ENCODE measurements around the gene INPP5A.
A peak's percentile ranks its signal among the peaks of the same experiment; 100 is the strongest.

Gene INPP5A

DNA sequence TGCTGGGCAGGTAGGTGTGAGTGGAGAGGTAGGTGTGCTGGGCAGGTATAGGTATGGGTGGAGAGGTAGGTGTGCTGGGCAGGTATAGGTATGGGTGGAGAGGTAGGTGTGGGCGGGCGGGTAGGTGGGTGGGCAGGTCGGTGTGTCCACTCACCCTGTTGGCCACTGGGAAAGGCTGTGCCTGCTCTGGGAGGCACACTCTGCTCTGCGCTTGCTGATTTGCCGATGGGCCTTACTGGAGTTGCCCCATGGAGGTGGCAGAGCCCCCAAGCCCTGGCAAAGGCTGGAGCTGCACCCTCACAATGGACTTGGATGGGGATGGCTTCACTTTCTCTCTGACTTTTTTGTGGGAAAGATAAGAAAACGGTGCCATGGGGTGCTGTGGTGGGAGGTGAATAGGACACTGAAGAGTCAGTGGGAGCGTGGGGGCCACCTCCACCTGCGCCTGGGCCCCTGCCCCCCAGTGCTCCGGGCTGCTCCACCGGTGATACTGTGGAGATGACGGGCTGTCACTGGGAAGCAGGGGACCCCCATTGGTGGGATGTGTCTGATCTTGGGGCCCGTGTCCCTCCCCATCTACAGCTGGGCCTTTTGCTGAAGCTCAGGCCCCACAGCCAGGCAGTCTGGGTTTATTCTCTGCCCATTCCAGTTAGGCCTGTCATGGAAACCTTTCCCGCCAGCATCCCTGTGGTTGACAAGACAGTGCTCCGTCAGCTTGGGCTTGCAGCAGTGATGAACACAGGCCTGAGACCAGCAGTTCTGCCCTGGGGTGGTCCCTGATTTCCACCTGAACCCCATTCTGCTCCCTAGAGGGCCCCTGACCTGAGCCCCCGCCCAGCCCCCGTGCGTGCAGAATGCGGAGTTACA lies 173.4 kb downstream of the INPP5A start:
- DNase-seq, result no peak

DNA sequence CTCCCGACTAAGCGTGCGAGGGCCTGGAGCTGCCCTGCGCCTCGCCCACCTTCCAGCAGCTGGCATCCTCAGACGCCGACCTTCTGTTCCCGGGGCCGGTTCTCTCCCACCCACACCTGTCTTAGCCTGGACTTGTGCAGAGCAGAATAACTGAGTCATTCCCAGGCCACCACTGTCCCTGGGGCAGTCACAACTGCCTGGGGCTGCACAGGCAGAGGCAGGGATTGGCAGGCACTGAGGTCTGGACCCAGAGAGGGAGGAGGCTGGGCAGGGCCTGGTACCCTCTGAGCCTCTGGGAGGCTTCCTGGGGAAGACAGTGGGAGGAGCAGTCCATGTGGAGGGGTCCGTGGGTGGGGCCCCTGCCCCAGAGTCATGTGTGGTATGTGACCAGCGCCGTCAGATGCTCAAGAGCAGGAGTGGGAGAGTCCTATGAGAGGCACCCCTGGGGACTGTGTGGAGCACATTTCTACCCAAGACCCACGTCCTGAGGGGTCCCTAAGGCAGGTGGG lies 174.1 kb downstream of the INPP5A start:
- DNase-seq, result peak; percentile 5

DNA sequence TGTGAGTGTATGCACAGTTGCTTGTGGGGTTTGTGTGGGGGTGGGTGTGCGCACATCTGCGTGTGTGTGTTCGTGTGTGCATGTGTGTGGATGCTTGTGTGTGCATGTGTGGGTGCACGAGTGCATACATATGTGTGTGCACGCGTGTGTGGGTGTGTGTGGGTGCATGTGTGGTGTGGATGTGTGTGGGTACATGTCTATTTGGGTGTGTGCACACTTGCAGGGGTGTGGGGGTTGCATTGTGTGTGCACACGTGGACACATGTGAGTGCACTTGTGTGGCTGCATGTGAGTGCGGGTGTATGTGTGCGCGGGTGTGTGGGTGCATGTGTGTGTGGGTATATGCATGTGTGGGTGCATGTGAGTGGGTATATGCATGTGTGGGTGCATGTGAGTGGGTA lies 174.7 kb downstream of the INPP5A start:
- DNase-seq, result no peak

DNA sequence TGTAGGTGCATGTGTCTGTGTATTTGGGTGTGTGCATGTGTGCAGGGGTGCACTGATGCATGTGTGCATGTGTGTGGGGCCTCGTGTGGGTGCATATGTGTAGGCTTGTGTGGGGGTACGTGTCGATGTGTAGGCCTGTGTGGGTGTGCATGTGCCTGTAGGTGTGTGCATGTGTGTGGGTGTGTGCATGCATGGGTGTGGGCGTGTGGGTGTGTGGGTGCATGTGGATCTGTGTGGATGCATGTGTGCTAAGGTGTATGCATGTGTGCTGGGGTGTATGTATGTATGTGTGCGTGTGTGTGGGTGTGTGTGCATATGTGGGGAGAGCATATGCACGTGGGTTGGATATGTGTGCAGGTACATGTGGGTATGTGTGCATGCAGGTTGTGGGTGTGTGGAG lies 175.2 kb downstream of the INPP5A start:
- no peak for DNase-seq

DNA sequence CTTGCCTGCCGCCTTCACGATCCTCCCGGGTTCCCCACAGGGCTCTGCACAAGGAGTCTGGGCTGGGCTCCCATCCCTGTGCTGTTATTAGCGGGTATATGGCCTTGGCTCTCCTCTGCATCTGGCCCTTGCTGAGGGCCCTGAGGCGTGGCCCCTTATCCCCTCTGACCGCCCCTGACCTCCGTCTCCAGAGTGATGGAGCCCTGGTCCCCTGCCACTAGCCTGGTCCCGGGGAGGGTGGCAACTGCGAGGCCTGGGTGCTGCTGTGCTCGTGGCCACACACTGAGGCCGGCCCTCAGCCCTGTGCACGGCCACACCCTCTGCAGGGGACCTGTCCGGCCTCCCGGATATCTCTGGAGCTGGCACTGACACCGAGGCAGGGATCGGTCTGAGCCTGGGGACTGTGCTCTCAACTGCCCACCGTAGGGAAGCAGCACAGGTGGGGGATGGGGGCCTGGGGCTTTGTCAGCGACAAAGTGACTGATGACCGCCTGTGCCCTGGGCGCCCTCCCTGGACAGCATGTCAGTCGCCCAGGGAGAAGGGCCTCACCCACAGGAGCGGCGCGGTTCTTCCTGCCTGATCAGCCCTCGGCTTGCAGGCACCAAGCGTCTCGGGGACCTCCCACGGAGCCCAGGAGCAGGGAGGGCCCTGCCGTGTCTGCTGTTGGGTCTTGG lies 176.0 kb downstream of the INPP5A start:
- DNase-seq, result peak; percentile 31

DNA sequence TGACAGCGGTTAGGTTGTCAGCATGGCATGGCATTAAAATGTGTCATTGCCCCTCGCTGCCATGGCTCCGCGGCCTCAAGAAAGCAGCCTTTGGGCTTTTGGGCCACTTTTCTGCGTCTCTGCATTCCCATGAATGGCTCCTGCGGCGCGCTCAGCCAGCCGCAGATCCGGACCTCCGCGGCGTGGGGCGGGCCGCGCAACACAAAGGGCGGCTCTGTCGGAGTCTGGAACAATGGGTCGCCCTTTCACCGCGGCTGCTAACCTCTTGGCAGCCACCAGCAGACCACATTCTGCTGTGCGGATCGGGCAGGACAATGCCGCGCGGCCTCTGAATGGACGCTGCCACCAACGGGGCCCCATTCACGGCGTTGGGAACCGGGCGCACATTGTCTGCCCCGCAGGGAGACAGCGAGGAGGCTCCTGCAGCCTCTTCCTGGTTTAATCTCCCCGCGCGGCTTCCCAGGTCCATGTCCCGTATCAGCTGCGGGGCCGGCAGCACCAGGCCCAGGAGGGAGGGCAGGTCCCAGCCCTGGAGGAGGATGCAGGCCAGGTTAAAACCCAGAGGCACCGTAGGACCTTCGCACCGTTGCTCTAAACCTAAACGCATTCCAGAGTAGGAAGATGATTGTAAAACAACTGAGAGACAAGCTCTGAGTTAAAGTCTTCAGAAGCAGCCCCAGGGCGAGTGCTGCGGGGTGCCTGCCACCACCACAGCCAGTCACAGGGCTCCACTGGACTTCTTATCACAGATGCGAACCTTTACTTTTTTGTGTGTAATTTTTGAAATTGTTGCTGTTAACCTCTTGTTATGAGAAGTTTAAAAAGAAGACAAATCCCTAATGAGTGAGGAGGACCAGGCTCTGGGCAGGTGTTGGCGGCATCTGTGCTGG lies 176.8 kb downstream of the INPP5A start:
- peak; percentile 30 for DNase-seq

DNA sequence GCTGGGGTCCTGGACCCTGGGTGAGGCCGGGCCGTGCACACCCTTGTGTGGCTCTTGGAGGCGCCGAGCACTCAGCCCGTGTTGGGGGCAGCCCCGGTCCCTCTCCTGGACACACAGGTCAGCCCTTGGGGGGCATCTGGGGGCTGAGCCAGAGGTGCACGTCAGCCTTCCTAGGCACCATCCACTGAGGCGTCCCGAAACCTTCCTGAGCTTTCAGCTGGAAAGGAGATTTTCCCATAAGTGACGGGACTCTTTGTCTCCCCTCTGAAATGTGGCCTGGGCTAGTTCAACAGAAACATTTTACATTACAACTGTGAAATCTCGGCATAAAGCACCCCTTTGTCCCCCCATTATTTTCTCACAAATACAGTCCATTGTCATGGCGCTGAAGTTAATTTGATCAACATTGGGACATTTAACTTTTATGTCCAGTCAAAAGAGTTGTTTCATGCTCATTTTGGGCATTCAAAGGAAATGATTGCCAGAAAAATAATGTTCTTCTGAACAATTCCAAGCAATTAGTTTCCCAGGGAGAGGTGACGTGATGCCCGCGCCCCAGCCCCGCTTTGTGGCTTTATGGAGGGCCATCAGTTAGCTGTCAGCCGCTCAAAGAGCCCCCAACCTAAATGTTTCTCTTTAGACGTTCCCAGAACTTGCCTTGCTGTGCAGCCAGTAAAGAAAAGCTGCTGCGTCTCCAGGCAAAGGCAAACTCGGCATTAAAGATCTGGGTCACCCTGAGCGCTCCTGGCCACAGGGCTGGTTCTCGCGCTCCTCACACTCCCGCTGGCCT lies 177.6 kb downstream of the INPP5A start:
- DNase-seq, result peak; percentile 10

DNA sequence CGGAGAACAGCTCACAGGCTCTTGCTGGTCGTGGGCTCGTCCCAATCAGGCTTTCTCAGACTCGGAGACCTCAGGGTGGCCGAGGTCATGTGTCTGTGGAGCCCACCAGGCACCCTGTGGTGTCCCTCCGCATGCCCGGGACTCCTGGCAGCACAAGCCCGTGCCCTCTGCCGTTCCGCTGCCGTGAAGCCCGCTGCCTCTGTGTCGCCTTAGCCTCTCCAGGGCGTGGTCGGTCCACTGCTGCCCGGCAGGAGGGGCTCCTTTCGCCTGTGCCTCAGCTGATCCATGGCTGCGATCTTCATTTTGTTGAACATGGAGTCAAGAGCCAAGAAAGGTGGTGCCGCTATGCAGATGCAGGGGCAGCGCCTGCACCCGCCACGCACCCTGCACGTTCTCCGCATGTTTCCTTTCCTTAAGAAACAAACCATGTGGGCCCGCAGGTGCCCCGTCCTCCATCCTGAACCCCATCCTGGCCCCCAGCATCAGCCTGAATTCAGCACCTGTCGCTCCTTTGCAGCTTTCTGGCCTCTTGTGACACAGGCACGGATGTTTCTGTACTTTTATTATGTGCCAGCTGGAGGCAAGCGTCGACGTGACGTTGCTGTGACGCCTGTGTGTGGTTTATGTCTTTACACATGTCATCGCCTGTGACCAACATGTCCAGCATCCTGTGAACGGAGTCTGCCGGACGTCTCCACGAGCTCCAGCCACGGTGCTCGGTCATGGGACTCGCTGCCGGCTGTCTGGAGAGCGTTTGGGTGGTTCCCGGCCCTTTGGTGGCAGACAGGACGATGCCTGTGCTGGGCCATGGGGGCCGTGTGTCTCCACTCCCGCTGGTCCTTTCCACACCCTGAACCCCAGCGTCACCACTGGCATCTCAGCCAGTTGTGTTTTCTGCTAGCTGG lies 178.4 kb downstream of the INPP5A start:
- DNase-seq, result peak; percentile 16

DNA sequence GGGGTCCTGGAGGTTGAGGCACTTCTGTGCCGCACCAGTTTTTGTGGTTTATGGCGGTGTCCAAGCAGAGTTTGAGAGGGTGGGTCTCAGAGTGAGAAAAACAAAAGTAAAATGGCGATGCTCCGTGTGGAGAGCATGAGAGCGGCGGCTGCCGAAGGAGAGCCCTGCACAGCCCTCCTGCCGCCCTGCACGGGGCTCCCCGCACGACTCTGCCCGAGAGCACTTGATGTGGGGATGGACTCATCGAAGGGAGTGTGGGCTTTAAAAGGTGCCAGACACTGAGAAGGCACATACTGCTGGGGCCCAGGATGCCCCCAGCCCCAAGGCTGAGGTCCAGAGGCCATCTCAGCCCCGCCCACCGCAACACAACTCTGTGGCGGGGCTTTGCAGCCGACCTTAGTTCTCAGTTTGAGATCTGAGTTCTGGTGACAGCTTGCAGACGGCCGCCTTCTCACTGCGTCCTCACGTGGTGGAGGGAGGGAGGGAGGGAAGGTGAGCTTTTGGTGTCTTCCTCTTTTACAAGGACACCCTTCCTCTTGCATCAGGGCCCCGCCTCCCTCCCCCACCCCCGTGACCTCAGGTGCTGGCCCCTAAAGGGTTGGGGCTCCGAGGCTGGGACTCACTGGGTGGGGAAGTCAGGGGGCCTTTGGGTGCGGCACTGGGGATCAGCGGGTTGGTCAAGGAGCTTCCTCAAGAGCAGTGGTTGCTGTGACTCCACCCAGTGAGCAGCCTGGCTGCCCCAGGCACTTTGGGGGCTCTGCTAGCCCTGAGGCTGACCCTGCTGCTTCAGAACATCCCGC lies 179.3 kb downstream of the INPP5A start:
- DNase-seq, result peak; percentile 17

DNA sequence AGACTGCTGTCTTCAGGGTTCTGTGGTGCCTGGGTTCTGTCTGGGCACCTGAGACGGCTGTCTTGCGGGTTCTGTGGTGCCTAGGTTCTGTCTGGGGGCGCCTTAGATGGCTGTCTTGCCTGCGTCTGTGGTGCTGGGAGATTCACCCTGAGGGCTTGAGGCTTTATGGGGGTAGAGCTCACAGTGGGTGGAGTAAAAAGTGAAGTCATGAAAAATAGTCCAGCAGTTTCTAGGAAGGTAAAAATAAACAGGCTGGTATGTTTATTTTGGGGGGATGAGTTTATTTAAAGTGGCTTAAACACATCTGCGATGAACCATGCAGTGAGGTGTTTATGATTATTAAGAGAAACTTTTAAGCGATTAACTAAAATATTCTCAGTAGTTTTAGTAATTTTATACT lies 184.1 kb downstream of the INPP5A start:
- no peak for DNase-seq

DNA sequence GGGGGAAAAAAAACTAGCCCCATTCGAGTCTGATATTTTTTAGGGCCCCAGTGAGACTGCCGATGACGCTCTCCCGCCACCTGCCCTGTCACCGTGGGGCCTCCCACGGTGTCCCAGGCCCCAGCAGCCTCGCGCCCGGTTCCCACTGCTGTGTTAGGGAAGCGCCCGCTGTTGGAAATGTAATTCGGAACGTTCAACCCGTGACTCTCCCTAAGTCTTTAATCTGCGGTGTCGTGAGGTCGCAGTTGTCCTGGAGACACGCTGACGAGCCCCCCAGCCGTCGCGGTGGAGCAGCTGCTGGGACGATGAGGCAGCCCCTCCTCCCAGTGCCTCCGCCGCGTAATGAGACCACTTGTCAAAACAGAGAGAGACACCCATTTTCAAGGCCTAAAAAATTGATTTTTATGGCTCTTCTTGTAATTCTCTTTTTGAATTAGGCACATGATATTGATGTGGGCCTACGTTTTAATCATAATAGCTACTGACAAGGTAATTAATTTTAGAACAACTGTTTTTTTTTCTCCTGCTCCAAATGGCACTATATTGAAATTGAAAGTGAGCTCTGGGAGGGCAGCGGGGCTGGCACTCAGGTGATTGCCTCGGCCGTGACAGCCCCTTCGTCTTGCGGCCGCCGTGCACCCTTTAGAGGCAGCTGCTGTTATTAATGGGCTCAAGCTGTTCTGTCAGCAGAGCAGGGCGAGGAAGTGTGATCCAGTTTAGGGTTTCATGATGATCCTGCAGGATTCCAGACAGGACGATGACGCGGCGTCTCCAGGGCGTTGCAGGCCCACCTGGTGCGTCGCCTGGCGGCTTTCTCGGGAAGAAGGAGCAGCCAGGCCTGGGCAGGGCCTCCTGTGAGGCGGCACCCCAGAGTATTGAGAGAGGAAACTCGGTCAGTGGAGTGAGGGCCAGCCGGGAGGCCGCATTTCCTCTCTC lies 185.1 kb downstream of the INPP5A start:
- DNase-seq, result peak; percentile 84

DNA sequence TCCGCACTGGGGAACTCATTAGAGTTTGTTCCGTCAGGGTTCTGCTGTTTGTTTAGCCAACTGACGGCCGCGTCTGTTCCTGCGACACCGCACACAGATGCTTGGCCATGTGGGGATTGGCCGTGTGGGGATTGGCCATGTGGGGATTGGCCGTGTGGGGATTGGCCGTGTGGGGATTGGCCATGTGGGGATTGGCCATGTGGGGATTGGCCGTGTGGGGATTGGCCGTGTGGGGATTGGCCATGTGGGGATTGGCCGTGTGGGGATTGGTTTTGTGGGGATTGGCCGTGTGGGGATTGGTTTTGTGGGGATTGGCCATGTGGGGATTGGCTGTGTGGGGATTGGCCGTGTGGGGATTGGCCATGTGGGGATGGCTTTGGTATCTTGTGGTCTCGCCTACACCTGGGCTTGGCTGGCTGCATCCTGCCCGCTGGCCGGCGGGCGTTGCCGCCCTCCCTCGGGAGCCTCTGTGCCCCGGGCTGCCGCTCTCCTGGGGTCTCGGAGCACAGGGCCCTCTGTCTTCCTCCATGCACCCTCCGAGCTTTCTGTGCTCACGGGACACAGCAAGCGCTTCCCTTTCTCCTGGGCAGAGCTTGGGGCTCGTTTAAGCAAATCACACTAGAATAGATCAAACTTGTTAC lies 185.9 kb downstream of the INPP5A start:
- no peak for DNase-seq

DNA sequence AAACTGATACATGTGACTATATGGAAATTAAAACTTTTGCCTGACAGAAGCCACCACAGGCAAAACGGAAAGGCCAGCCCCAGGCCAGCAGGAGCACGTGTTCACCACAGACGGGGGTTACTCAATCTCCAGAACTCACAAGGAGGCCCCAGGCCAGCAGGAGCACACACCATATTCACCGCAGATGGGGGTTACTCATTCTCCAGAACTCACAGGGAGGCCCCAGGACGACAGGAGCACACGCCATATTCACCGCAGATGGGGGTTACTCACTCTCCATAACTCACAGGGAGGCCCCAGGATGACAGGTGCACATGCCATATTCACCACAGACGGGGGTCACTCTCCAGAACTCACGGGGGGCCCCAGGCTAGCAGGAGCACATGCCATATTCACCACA lies 186.9 kb downstream of the INPP5A start:
- DNase-seq, result no peak

DNA sequence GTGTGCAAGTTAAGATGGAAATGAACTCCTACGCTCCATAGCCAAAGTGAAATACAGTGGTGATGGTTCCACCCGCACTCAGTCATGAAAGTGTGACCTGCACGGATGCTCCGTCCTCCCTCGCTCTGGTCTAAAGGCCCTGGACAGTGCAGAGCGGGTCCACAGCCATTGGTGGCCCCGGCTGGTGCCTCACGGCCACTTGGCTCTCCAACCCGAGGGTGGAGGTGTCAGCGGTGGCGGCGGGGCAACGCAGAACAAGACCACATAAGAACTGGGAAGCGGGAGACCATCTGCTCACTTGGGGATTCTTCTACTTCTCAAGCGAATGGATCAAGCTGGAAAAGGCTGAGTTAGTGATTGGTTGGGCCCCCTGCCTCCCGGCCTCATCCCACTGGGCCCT lies 187.6 kb downstream of the INPP5A start:
- no peak for DNase-seq

DNA sequence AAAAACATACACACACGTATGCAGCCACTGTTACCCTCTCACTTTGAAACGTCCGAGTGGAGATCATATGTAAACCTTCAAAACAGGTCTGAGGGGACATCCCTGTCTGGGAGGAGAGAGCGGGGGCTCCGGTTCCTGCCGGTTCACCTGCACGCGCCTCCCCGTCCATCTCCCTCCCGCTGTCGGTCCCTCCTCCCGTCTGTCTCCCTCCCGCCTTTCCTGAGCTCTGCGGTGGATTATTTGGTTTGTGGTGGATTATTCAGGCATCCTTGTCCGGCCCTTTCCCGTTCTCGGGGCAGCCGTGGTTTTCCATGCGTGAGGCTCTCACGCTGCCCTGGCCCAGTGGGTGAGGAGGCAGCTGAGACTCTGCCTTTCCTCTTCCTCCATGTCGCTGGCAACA lies 188.6 kb downstream of the INPP5A start:
- DNase-seq, result no peak

DNA sequence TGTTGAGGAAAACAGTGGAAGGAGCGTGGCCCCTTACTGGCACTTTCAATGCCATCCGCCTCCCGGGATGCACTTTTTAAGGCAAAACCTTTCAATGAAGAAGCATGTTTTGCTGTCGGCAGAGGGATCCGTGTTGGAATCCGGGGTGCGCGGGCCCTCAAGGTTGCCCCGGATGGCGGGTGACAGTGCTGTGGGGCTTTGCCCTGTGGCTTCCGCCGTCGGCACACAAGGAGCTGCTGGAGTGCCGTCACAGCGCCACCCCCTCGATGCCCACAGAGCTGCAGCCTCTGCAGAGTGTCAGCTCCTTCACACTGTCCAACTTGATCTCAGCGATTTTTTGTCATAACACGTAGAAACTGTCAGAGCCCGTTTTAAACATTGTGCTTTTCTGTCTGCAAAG lies 189.4 kb downstream of the INPP5A start:
- no peak for DNase-seq

DNA sequence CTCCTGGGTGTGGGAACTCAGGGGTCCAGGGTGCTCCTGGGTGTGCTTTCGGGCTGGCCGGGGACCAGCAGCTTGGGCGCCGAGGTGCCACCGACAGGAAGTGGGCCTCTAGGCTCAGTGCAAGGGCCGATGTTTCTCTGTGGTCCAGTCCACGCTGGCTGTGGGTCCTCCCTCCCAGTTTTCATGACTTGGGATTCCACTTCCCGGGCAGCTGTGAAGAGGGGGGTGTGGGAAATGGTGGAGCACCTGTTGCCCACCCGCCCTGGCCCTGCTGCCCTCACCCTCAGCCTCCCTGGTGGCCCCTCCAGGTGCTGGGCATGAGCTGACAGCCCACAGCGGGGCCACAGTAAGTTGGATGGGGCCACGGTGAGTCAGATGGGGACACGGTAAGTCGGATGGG lies 189.8 kb downstream of the INPP5A start:
- DNase-seq, result no peak

DNA sequence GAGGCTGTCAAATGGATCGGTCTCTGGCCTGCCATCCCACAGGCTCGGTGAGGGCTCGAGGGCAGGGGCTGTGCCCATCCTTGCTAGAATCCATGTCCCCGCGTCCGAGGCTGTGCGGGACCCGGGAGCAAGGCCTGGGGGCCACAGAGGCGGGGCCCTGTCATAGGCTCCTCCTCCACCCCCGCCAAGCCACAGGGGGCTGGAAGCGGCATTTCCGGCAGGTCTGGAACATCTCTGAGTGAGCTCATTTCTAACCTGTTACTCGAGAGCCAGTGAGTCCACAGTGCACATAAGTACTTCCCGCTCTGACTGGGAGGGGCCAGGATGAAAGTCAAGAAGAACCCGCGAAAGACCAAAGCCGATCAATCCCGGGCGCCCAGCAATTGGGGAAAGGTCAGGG lies 190.7 kb downstream of the INPP5A start:
- DNase-seq, result no peak

DNA sequence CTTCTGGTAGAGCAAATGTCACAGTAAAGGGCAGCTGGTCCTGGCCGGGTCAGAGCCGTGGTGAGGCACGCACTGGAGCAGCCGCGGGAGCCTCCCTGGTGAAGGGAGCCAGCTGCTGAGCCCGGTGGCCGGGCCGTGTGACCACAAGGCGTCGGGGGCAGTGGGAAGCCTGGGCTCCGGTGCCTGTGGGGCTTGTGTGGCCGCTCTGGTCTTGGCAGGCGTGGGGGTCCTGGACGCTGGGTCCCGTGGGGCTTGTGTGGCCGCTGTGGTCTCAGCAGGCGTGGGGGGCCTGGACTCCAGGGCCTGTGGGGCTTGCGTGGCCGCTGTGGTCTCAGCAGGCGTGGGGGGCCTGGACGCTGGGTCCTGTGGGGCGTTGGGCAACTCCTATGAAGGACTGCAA lies 191.2 kb downstream of the INPP5A start:
- no peak for DNase-seq

Data from right hindlimb (tissue), 1 donor.